H9 (cell line): ENCODE data around the gene SETD7. TPM values are rescaled to one million over a fixed set of nuclear protein-coding genes. Genes with fewer than 3 reads are reported as not detected.

ENCODE experiments used
- DNase-seq: peaks from one replicate; pipeline ENCODE4 v3.0.0-alpha.2; 2017
- H2AFZ ChIP-seq: one replicate; pipeline ENCODE4 v1.6.1; 2013; ENCODE audit warnings: mild to moderate bottlenecking, low read length, control low read depth, moderate library complexity
- H2AK5ac ChIP-seq: 2 replicates; pipeline ENCODE4 v1.6.1; 2013; ENCODE audit warnings: low read length, control low read depth, mixed read lengths; ENCODE audit not compliant: insufficient read length
- H2BK120ac ChIP-seq: one replicate; pipeline ENCODE4 v1.6.1; 2013; ENCODE audit warnings: low read depth, mild to moderate bottlenecking, low read length, control low read depth, inconsistent platforms; ENCODE audit not compliant: poor library complexity, severe bottlenecking
- H2BK12ac ChIP-seq: 2 replicates; pipeline ENCODE4 v1.6.1; 2013; ENCODE audit warnings: low read length, control low read depth, mixed read lengths, low read depth; ENCODE audit not compliant: insufficient read length
- H2BK15ac ChIP-seq: 2 replicates; pipeline ENCODE4 v1.6.1; 2013; ENCODE audit warnings: low read depth, low read length, control low read depth
- H2BK20ac ChIP-seq: one replicate; pipeline ENCODE4 v1.6.1; 2013; ENCODE audit warnings: low read depth, mild to moderate bottlenecking, low read length, control low read depth, inconsistent platforms; ENCODE audit not compliant: poor library complexity, severe bottlenecking
- H2BK5ac ChIP-seq: 2 replicates; pipeline ENCODE4 v1.6.1; 2013; ENCODE audit warnings: low read length, control low read depth, mixed read lengths; ENCODE audit not compliant: insufficient read length
- H3K14ac ChIP-seq: 2 replicates; pipeline ENCODE4 v1.6.1; 2013; ENCODE audit warnings: low read length, control low read depth; ENCODE audit not compliant: insufficient read depth
- H3K18ac ChIP-seq: 2 replicates; pipeline ENCODE4 v1.6.1; 2013; ENCODE audit warnings: low read depth, mild to moderate bottlenecking, mixed read lengths, low read length, control low read depth; ENCODE audit not compliant: insufficient read length
- H3K23ac ChIP-seq: 2 replicates; pipeline ENCODE4 v1.6.1; 2013; ENCODE audit warnings: low read length, control low read depth, mixed read lengths, low read depth; ENCODE audit not compliant: insufficient read length
- H3K23me2 ChIP-seq: 2 replicates; pipeline ENCODE4 v1.6.1; 2013; ENCODE audit warnings: low read depth, mild to moderate bottlenecking, mixed read lengths, low read length, control low read depth; ENCODE audit not compliant: insufficient read length, poor library complexity, severe bottlenecking
- H3K27ac ChIP-seq: 2 replicates; pipeline ENCODE4 v1.5.1; 2013; ENCODE audit warnings: low read length, control low read depth, mixed read lengths, low read depth; ENCODE audit not compliant: insufficient read length
- H3K27me3 ChIP-seq: 2 replicates; pipeline ENCODE4 v1.6.1; 2013; ENCODE audit warnings: low read length, control low read depth, inconsistent platforms; ENCODE audit not compliant: insufficient read depth
- H3K4ac ChIP-seq: 2 replicates; pipeline ENCODE4 v1.6.1; 2013; ENCODE audit warnings: low read depth, mild to moderate bottlenecking, control low read depth, inconsistent platforms, low read length, moderate library complexity
- H3K4me1 ChIP-seq: 2 replicates; pipeline ENCODE4 v1.6.1; 2013; ENCODE audit warnings: low read length, control low read depth, inconsistent platforms; ENCODE audit not compliant: insufficient read depth
- H3K4me2 ChIP-seq: 2 replicates; pipeline ENCODE4 v1.6.1; 2013; ENCODE audit warnings: low read length, control low read depth, mixed read lengths; ENCODE audit not compliant: insufficient read length, insufficient read depth
- H3K56ac ChIP-seq: 2 replicates; pipeline ENCODE4 v1.6.1; 2013; ENCODE audit warnings: low read depth, mild to moderate bottlenecking, mixed read lengths, low read length, control low read depth; ENCODE audit not compliant: insufficient read length
- H3K79me1 ChIP-seq: 2 replicates; pipeline ENCODE4 v1.6.1; 2013; ENCODE audit warnings: low read depth, mild to moderate bottlenecking, moderate library complexity, low read length, control low read depth, inconsistent platforms; ENCODE audit not compliant: insufficient read depth, poor library complexity, severe bottlenecking
- H3K79me2 ChIP-seq: 2 replicates; pipeline ENCODE4 v1.6.1; 2013; ENCODE audit warnings: low read length, control low read depth, inconsistent platforms; ENCODE audit not compliant: insufficient read depth
- H3K9ac ChIP-seq: 2 replicates; pipeline ENCODE4 v1.6.1; 2013; ENCODE audit warnings: low read length, control low read depth, mixed read lengths; ENCODE audit not compliant: insufficient read length; ENCODE audit errors: extremely low read depth
- H3K9me3 ChIP-seq: one replicate; pipeline ENCODE4 v1.6.1; 2013; ENCODE audit warnings: low read depth, low read length, inconsistent platforms; ENCODE audit not compliant: control insufficient read depth
- H3T11ph ChIP-seq: one replicate; pipeline ENCODE4 v1.6.1; 2013; ENCODE audit warnings: mild to moderate bottlenecking, low read length, control low read depth, inconsistent platforms
- H4K20me1 ChIP-seq: one replicate; pipeline ENCODE4 v1.6.1; 2013; ENCODE audit not compliant: control insufficient read depth, insufficient read length, insufficient read depth
- H4K5ac ChIP-seq: 2 replicates; pipeline ENCODE4 v1.6.1; 2013; ENCODE audit warnings: low read depth, mild to moderate bottlenecking, mixed read lengths, low read length, control low read depth; ENCODE audit not compliant: insufficient read length
- H4K8ac ChIP-seq: replicated peaks from 2 replicates; pipeline ENCODE4 v1.6.1; 2013; ENCODE audit warnings: low read length, control low read depth, mixed read lengths, low read depth; ENCODE audit not compliant: insufficient read length
- H4K91ac ChIP-seq: 2 replicates; pipeline ENCODE4 v1.6.1; 2013; ENCODE audit warnings: low read depth, mild to moderate bottlenecking, moderate library complexity, mixed read lengths, low read length, control low read depth; ENCODE audit not compliant: insufficient read length
- H3K27ac Mint-ChIP-seq, 3 experiments: 2 replicates in 2 of 3; 3 replicates in 1 of 3; pipeline ENCODE4 v1.8.0; 2020 to 2021; ENCODE audit warnings: mixed read lengths in 3 of 3, mild to moderate bottlenecking in 1 of 3, moderate library complexity in 1 of 3
- H3K27me3 Mint-ChIP-seq: 2 replicates; pipeline ENCODE4 v1.8.0; 2021; ENCODE audit warnings: low read depth, mild to moderate bottlenecking, moderate library complexity, mixed read lengths
- H3K36me3 Mint-ChIP-seq, 3 experiments: 2 replicates in 2 of 3; 3 replicates in 1 of 3; pipeline ENCODE4 v1.8.0; 2020 to 2021; ENCODE audit warnings: low read depth in 3 of 3, mixed read lengths in 3 of 3; ENCODE audit not compliant: insufficient read depth in 1 of 3
- H3K4me1 Mint-ChIP-seq, 2 experiments: 2 replicates each; pipeline ENCODE4 v1.8.0; 2020; ENCODE audit warnings: mixed read lengths in 2 of 2
- H3K4me3 Mint-ChIP-seq, 2 experiments: 2 replicates in 1 of 2; 3 replicates in 1 of 2; pipeline ENCODE4 v1.8.0; 2020 to 2021; ENCODE audit warnings: mild to moderate bottlenecking in 2 of 2, mixed read lengths in 2 of 2, moderate library complexity in 1 of 2
- H3K9me3 Mint-ChIP-seq, 2 experiments: 2 replicates in 1 of 2; 3 replicates in 1 of 2; pipeline ENCODE4 v1.8.0; 2020; ENCODE audit warnings: mild to moderate bottlenecking in 2 of 2, mixed read lengths in 2 of 2, moderate library complexity in 1 of 2
- CTCF ChIP-seq: fragments of 200-600 bp; sonication (generic); conservative IDR thresholded peaks from 3 replicates; pipeline ENCODE4 v1.8.0; 2021; ENCODE audit warnings: antibody characterized with exemption, mild to moderate bottlenecking
- WGBS: extraction: QIAGEN DNeasy Blood & Tissue Kit; methylation state at CpG from one replicate; pipeline ENCODE4 v1.1.7; 2013; ENCODE audit warnings: missing lambda C conversion rate, low lambda C conversion rate, mixed read lengths; ENCODE audit not compliant: insufficient read length; ENCODE audit errors: extremely low coverage; 5-methylcytosine and 5-hydroxymethylcytosine counted together
- total RNA-seq: library from RNA; stranded (reverse); gene quantifications from 2 replicates; pipeline ENCODE4 v1.2.1, GENCODE V29; 2021

The SETD7 gene
- total RNA-seq, 1 experiment from 2014 or later, result 1.5 TPM

GRCh38 chr4:139547979-139548378, 8.0 kb downstream of the SETD7 start:
- TF ChIP-seq CTCF, result no peak
- H3K23ac ChIP-seq, result no peak overlapping the region
- H3K4me2 ChIP-seq, result no peak overlapping the region
- no peak overlapping the region for H2BK12ac ChIP-seq
- no peaks in the 10 kb centered on the region for H3K36me3 Mint-ChIP-seq
- no peak overlapping the region for H3K4ac ChIP-seq
- no peaks in the 10 kb centered on the region for H3K9me3 ChIP-seq
- peaks cover 8% of the 10 kb centered on the region for H3K27me3 Mint-ChIP-seq
- no peaks in the 10 kb centered on the region for H3K23me2 ChIP-seq
- no peaks in the 10 kb centered on the region for H3K9me3 Mint-ChIP-seq
- no peak overlapping the region for H4K91ac ChIP-seq
- no peak overlapping the region for H2BK20ac ChIP-seq
- H3K4me1 ChIP-seq, result no peaks in the 10 kb centered on the region; the same call in 1 of the 2 replicates
- no peak overlapping the region for H2BK5ac ChIP-seq
- no CpG with 5 or more reads among the region's 3 CpGs for WGBS
- DNase-seq, result no peak
- no peak overlapping the region for H3T11ph ChIP-seq
- no peak overlapping the region for H4K5ac ChIP-seq
- H4K8ac ChIP-seq, result no peak overlapping the region
- no peak overlapping the region for H2BK120ac ChIP-seq
- H3K4me3 Mint-ChIP-seq, result no peak overlapping the region
- H4K20me1 ChIP-seq, result peaks cover 4% of the 10 kb centered on the region
- H3K79me2 ChIP-seq, result no peaks in the 10 kb centered on the region
- H2AFZ ChIP-seq, result no peak overlapping the region
- no peak overlapping the region for H3K27ac Mint-ChIP-seq
- no peak overlapping the region for H3K14ac ChIP-seq
- no peak overlapping the region for H3K9ac ChIP-seq
- H3K27me3 ChIP-seq, result no peaks in the 10 kb centered on the region
- H2BK15ac ChIP-seq, result no peak overlapping the region
- H2AK5ac ChIP-seq, result no peak overlapping the region
- H3K18ac ChIP-seq, result no peak overlapping the region
- H3K56ac ChIP-seq, result no peak overlapping the region
- no peaks in the 10 kb centered on the region for H3K79me1 ChIP-seq
- H3K27ac ChIP-seq, result no peak overlapping the region
- peaks cover 18 to 26% of the 10 kb centered on the region in 2 experiments for H3K4me1 Mint-ChIP-seq
